Ureter (tissue), 1 donor: ENCODE results near the gene GCSAM. TPM values are rescaled to one million over a fixed set of nuclear protein-coding genes. Genes with fewer than 3 reads are reported as not detected.

Source experiments
- DNase-seq: peaks from one replicate; pipeline ENCODE4 v3.0.0-alpha.2; 2020; ENCODE audit warnings: low spot score
- total RNA-seq: library from RNA; stranded (reverse); gene quantifications from one replicate; pipeline ENCODE4 v1.2.4, GENCODE V29; 2023
- donor health status: DM: yes; HTN: yes; CAD: no.

The GCSAM gene
- total RNA-seq, 1 donor from 2014 or later, result 0.49 TPM

DNA sequence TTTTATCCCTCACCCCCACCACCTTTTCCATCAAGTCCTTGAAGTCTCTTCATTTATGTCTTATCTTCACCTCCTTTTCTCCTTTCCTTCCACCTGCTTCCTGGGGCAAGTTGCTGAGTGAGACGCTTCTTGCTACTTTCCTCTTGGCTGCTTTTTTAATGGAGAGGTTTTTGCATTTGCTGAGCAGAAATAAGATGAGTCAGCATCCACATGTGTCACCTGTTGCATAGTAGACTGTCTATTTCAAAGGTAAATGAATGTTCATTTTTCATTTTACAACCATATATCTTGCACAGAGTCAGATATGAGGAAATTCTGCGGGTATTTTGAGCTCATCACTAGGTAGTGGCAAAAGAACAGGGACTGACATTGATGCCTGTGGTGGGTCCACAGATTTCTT, 28.3 kb downstream of the GCSAM start:
- DNase-seq, result no peak

DNA sequence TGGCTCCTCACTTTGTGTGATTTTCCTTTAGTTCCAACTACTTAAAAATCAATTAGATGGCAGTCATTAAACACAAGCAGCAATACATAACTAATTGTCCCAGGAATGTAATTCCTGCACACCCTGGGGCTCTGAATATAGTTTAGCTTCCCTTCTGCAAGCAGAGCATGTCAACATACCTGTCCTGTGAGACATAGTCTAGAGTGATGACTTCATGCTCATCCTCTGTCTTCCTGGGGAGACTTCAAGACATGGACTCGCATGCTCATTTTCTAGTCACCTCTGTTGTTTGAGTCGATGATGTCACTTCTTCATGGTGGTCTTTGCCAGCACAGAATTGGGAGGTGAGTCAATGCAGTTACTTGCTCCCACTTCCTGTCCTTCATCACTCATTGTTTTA, 31.1 kb downstream of the GCSAM start:
- no peak for DNase-seq

DNA sequence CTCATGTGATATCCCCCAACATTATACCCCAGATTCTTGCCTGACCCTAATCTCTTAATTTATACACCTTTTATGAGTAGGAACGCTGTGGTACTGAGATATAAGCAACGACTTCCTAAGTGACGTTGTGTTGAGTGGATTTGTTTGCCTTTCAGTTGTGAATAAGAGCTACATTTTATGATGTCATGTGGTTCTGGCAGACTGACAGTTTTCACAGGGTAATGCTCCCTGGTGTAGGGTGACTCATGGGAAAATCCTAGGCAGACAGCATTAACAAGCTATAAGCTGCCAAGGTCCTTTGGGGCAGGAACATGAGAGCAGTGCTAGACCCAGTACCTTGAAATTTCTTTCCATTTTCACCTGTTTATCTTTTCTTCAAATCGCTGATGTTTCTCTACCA, 35.7 kb downstream of the GCSAM start:
- peak; percentile 75 for DNase-seq

- DNase-seq, result no peak
These were observed 36.9 kb downstream of the GCSAM start for GRCh38 chr3:112096176-112096575.

DNA sequence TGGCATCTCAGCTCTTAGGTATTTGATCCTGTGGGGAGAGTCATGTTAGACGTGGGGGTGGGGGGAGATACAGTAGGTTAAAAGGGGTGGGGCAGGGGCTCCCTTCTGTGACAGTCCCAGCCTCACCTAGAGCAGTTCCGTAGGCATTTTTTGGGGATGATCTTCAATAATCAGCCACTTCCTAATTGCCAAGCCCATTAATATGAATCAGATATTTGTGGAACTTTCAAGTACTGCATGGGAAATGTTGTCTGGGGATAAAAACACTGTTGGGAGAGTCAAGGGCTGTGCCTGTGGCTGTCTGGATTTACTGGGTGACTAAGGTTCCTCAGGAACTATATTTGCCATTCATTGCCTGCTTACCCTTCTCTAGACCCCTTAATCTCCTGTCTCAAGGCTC, 37.3 kb downstream of the GCSAM start:
- no peak for DNase-seq

DNA sequence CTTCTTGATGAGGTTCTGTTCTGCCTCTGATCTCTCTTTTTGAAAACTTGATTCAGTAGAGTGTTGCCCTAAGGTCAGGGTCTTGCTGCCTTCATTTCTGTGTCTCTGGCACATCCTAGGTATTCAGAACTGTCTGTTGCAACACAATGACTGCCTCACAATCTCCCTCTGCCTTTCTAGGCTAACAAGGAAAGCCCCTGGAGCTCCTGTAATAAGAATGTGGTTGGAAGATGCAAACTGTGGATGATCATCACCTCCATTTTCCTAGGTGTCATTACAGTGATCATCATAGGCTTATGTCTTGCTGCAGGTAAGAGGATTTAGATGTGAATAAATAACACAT, 39.9 kb downstream of the GCSAM start:
- DNase-seq, result no peak

DNA sequence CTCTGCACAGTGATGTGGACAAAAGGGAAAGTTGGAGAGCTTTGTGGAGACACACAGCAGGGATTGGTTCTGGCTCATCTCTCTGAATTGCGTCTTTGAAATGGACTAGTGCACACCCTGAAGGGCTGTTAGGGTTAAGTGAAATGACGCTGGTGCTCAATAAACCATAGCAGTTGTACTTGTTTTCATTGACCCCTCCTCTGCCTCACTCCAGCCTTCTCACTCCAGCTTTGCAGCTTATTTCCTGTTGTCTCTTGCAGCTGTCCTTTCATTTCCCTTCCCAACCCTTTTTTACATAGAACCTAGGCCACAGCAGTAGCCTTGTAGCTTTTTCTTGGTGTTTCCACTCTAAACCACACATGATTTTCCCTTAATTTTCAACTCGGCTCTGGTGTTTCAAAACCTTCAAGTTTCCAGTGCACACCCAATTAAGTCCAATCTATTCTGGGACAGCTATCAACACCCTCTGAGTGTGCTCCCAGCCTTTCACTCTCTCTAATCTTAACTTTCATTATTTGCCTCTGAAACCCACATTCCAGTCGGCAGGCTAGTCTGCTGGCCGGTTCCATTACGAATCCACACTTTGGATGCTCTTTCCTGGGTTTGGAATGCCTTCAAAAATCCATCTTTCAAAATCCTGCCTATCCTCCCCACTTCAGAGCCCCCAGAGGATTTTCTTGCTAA, 40.4 kb downstream of the GCSAM start:
- no peak for DNase-seq

DNA sequence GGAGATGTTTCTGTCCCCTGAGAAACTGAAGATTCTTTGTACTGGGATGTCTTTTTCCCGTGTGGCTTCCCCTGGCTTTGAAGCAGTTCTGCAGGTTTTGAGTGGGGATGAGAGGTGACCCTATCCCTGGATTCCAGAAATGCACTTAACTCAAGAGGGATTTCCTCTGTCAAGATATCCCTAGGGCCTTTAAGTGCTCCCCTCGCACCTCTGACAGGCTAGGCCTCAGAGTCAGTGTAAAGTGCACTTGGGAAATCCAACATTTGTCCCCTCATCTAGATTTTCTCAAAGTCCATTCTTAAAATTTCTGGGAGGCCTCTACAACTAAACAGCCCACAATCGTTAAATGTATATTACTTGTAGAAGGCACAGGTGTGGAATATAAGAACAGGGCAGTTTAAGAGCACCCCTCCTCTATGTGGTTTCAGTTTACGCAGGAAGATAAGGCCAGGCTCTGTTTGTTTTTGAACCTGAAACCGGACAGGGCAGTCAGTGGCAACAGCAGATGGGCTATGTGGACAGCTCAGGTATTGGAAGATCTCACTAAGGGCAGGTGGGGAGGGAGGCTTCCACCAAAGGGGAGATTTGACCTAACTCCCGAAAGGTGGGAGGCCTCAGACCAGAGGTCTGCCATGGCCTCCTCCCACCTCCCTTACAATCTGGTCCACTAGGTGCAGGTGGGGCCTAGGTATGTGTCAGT, 42.0 kb downstream of the GCSAM start:
- no peak for DNase-seq

DNA sequence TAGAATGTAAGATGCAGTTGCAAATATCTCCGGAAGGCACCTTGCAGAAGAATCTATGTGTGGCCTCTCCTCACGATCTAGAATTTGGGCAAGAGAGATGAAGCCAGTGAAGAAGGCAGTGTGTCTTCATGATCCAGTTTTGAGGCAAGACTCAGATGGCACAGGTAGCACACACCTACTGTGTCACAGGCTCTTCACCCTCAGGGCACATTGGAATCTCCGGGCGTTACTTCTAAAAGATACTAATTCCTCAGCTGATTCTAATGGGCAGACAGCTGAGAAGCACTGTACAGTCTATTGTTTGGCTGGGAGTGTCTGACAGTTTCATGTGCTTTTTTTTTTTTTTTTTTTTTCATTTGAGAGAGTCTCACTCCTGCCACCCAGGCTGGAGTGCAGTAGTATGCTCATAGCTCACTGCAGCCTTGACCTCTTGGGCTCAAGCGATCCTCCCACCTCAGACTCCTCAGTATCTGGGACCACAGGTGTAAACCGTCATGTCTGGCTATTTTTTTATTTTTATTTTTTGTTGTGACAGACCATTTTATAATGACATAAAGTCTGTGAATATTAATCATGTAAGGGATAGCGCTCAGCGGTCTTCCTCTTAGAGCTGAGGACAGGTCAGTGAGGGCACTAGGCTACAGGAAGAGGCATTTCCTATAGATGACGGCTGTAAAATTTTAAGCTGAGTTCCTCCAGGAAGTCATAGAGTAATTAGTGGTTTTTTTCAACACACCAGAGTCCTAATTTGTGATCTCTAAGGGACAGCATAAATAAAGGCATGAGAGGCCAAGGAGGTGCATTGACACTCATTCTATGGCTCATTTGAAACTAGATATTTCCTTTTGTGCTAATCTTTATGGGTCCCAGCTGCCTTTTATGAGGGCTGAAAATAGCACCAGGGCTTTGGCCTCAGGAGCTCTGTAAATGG, 42.8 kb downstream of the GCSAM start:
- no peak for DNase-seq

- DNase-seq, result no peak
These were observed 44.1 kb downstream of the GCSAM start for GRCh38 chr3:112088944-112089343.

DNA sequence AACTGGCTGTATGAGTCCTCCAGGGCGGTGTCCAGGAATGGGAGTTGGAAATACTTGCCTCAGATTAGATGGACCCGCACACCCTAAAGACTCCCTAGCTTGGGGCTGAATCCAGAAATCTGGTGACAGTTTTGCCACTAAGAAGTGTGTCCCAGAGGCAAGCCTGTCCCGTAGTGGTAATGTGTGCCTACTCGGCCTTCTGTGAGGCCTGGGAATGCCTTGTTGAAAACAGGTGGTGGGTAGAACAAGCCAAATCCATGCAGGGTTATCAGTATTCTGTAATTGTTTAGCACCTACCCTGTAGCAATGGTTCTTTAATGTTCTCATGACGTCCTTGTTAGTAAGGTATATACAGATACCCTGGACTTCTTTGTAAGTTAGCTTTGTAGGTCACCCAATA, 45.3 kb downstream of the GCSAM start:
- DNase-seq, result no peak

DNA sequence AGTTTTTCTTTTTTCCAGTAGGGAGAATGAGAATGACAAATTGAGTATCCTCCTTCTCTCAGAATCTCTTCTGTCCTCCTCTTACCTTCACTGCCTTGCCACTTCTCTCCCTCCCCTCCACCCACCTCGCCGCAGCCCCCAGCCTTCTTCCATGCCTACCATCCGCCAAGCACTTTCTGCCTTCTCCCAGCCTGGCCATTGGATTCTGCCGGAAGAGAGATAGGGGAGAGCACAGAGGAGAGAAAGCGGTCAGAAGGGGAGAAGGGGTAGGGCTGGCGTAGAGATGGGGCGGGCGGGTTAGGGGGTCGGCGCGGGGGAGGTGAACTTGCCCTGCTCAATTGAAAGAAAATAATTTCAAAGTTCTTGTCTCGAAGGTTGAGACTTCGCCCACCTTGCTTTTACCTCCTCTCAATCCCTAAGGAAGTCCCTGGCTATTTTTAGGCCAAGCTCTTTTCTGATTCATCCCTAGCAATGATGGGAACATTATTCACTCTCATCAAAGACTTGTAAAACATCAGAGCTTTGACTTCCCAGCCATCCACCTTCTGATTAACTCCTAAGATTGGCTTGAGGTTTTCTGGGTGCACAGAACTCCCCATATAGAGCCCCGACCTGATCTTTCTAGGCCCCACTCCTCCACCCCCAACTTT, 46.0 kb downstream of the GCSAM start:
- no peak for DNase-seq

DNA sequence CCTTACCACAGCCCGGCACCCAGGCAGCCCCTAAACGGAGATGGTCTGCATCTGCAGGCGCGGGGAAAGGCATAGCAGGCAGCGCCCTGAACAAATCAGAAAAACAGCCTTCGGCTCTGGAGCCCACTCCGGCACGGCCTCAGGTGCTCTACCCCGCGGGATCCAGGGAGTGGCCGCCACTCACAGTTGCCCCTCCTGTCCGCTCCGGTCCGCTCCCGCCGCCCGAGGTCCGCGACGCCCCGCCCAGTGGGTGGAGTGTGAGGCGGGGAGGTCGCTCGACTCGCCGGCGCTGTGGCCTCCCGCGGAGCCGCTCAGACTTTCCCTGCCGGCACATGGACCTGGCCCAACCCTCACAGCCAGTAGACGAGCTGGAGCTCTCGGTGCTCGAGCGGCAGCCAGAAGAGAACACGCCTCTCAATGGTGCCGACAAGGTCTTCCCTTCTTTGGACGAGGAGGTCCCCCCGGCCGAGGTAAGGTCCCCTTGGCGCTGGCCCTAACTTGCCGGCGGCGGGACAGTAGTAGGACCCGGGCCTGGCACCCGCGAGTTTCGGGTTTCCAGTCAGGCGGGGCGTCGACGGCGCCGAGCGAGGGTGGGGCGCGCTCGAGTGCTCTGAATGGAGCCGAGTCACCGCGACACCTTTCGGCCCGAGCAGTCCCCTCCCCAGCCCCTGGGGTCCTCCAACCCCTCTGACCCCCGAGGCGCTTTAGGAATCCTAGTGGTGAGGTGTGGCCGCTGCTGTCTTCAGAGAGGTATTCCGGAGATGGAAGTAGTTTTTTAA, 46.8 kb downstream of the GCSAM start, which contains the start of gene C3orf52:
Gene C3orf52 (plus strand): TSS at position 314 of the 779 bp plus-strand sequence. CDS start 19 bp downstream, at position 333.
- peak; percentile 88 for DNase-seq

GRCh38 chr3:112085735-112086075, 47.3 kb downstream of the GCSAM start:
- DNase-seq, result no peak

- no peak for DNase-seq
These were observed 47.9 kb downstream of the GCSAM start for GRCh38 chr3:112084980-112085705.

DNA sequence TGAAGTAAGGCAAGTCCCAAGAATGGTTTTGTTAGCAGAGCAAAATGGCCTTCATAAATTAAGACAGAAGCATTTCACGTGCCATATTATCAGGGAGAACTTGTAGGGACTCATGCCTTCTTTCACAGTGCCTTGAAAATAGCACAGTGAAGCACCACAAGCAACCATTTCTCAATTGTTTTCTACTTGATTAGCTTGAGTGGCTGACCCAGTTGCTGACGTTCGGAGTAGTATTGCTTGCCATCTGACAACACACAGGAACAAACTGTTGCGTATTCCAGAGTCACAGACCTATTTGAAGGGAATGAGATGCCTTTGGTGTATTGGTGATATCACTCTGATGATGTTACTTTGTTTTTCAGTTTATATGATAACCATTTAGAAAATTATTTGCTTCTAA, 49.8 kb downstream of the GCSAM start:
- no peak for DNase-seq

- DNase-seq, result no peak
These were observed 54.6 kb downstream of the GCSAM start for GRCh38 chr3:112078125-112079083.

GRCh38 chr3:112074616-112075497, 58.2 kb downstream of the GCSAM start:
- peak; percentile 83 for DNase-seq
